Right lobe of liver (tissue), 6 donors: ENCODE data around the gene ZNF333. TPM values are rescaled to one million over a fixed set of nuclear protein-coding genes. Genes with fewer than 3 reads are reported as not detected.

Experiments
- ATAC-seq, 4 donors: fragments of 200-7000 bp; cut with Tn5 transposase; one replicate each; pipeline ENCODE4 v1.9.1; 2020; ENCODE audit warnings: mild to moderate bottlenecking in 4 of 4, moderate library complexity in 4 of 4
- DNase-seq, 3 donors: peaks; one replicate each; pipeline ENCODE4 v3.0.0-alpha.2; 2020
- H3K27ac ChIP-seq, 3 donors: fragments of 200-600 bp; one replicate each; pipeline ENCODE4 v1.8.0; 2022
- H3K27me3 ChIP-seq, 2 donors: fragments of 200-600 bp; one replicate each; pipeline ENCODE4 v1.8.0; 2022
- H3K36me3 ChIP-seq, 4 donors: fragments of 200-600 bp; sonication (generic) in 1 of 4; one replicate each; pipeline versions ENCODE4 v1.5.1 to v1.8.0; 2017 to 2022; ENCODE audit warnings: control low read depth in 1 of 4
- H3K4me1 ChIP-seq, 4 donors: fragments of 200-600 bp; sonication (generic) in 1 of 4; one replicate each; pipeline versions ENCODE4 v1.5.1 to v1.8.0; 2017 to 2022; ENCODE audit warnings: control low read depth in 1 of 4
- H3K4me3 ChIP-seq, 3 donors: fragments of 200-600 bp; one replicate each; pipeline ENCODE4 v1.8.0; 2022
- H3K9me3 ChIP-seq, 4 donors: fragments of 200-600 bp; sonication (generic) in 1 of 4; one replicate each; pipeline versions ENCODE4 v1.5.1 to v1.8.0; 2017 to 2022; ENCODE audit warnings: control low read depth in 1 of 4
- CTCF ChIP-seq, 4 donors: fragments of 200-600 bp in 3 of 4; fragments of 450-650 bp in 1 of 4; IDR thresholded peaks; one replicate each; pipeline versions ENCODE4 v1.5.1 to v1.8.0; 2016 to 2022; ENCODE audit warnings: antibody characterized with exemption in 4 of 4, mild to moderate bottlenecking in 2 of 4
- POLR2A ChIP-seq: fragments of 450-650 bp; IDR thresholded peaks from one replicate; pipeline ENCODE4 v1.6.1; 2017; ENCODE audit warnings: antibody characterized with exemption, mild to moderate bottlenecking
- WGBS: methylation state at CpG from one replicate; pipeline ENCODE4 v1.1.6; 2018; ENCODE audit warnings: low coverage, low lambda C conversion rate; ENCODE audit not compliant: insufficient coverage; ENCODE audit errors: missing lambda C conversion rate; 5-methylcytosine and 5-hydroxymethylcytosine counted together
- intact Hi-C, 2 donors: fragments of 100-400 bp; cut with DNase I; formaldehyde crosslinking; loops; one replicate each; pipeline versions ENCODE4 v1.11.2 to v1.14.1; 2022
- total RNA-seq, 6 experiments: library from RNA; depleted of rRNA in 2 of 6; stranded (reverse); fragments of >200 nt in 2 of 6; fragmentation: NEBNext Ultra II Directional in 3 of 6; extraction: Animal tissue kit (Norgen Biotek cat#: 25700) in 3 of 6; gene quantifications; one replicate each; pipeline versions ENCODE4 v1.1.0 to v1.2.4, GENCODE V29; 2016 to 2023
- donor health status: DM: no; HTN: yes; CAD: no.
- donor health status: DM: no; HTN: no; CAD: no.
- donor health status: DM: no; HTN: no; CAD: no.
- donor health status: DM: no; HTN: yes; CAD: no.
- donor health status: DM: no; HTN: yes; CAD: no.

The ZNF333 gene
- total RNA-seq, 6 experiments from 2014 or later = 2.5 to 6.1 (median 3.8) TPM

- DNase-seq (peak in 1 of 3 donors; percentile 18), ATAC-seq (no peak)
- TF ChIP-seq POLR2A (no peak), CTCF (IDR thresholded peaks at IDR 0.05) (no peak)
- H3K27ac ChIP-seq = no peak overlapping the region
- H3K4me3 ChIP-seq = no peak overlapping the region
- H3K36me3 ChIP-seq = no peaks in the 10 kb centered on the region
- intact Hi-C loops = no loop called here
- H3K4me1 ChIP-seq = no peaks in the 10 kb centered on the region
- H3K27me3 ChIP-seq = no peaks in the 10 kb centered on the region
- WGBS = no CpG with 5 or more reads among the region's 2 CpGs
- no peaks in the 10 kb centered on the region for H3K9me3 ChIP-seq
Observed at GRCh38 chr19:14768001-14768400, 78.2 kb downstream of the ZNF333 start.

GRCh38 chr19:14769201-14769600, 79.4 kb downstream of the ZNF333 start:
- Histone ChIP-seq H3K27me3 (no peaks in the 10 kb centered on the region), H3K4me3 (no peak overlapping the region), H3K4me1 (no peaks in the 10 kb centered on the region), H3K36me3 (no peaks in the 10 kb centered on the region), H3K27ac (no peak overlapping the region), H3K9me3 (no peaks in the 10 kb centered on the region)
- intact Hi-C loops = no loop called here
- DNase-seq (peak in 1 of 3 donors; percentile 18), ATAC-seq (no peak)
- TF ChIP-seq POLR2A = no peak
- TF ChIP-seq CTCF (IDR thresholded peaks at IDR 0.05) = no peak
- WGBS = 57% methylated on average over 1 of the region's 5 CpGs

GRCh38 chr19:14770136-14770535, 80.3 kb downstream of the ZNF333 start:
- H3K9me3 ChIP-seq = no peaks in the 10 kb centered on the region
- ATAC-seq (no peak), DNase-seq (no peak)
- H3K4me3 ChIP-seq = no peak overlapping the region
- no peaks in the 10 kb centered on the region for H3K27me3 ChIP-seq
- TF ChIP-seq CTCF (IDR thresholded peaks at IDR 0.05) = no peak
- no peak for TF ChIP-seq POLR2A
- H3K4me1 ChIP-seq = no peaks in the 10 kb centered on the region
- H3K36me3 ChIP-seq = no peaks in the 10 kb centered on the region
- intact Hi-C loops = no loop called here
- 58% methylated on average over 2 of the region's 5 CpGs for WGBS
- H3K27ac ChIP-seq = no peak overlapping the region

GRCh38 chr19:14770944-14771839, 81.3 kb downstream of the ZNF333 start:
- ATAC-seq (no peak), DNase-seq (peak in 2 of 3 donors; percentile 8 to 31)
- H3K27ac ChIP-seq = no peak overlapping the region
- TF ChIP-seq CTCF (IDR thresholded peaks at IDR 0.05) (no peak), POLR2A (no peak)
- H3K9me3 ChIP-seq = no peaks in the 10 kb centered on the region
- H3K4me3 ChIP-seq = no peak overlapping the region
- WGBS = 40% methylated on average over 4 of the region's 11 CpGs
- no peaks in the 10 kb centered on the region for H3K4me1 ChIP-seq
- no peaks in the 10 kb centered on the region for H3K36me3 ChIP-seq
- intact Hi-C loops = no loop called here
- no peaks in the 10 kb centered on the region for H3K27me3 ChIP-seq
